HG03196 (cell line): ENCODE data around the gene UNCX.
"Not testable (repeated sequence)": the region's sequence is repeated elsewhere in the genome, so short reads cannot be mapped to it uniquely, and the experiment has no call there.

Source experiments
- ATAC-seq: cut with Tn5 transposase; IDR thresholded peaks from one replicate; pipeline ENCODE4 v1.9.1; 2021; ENCODE audit not compliant: unreplicated experiment

Gene UNCX

GRCh38 chr7:1232623-1233332, at the start of gene UNCX:
UNCX (plus strand) TSS chr7:1232872; CDS start chr7:1233018, 146 bp downstream.
- no peak for ATAC-seq

GRCh38 chr7:1187127-1187526, 45.5 kb upstream of the UNCX start:
- no peak for ATAC-seq

- no peak for ATAC-seq
Measured at GRCh38 chr7:1188720-1189294, 43.9 kb upstream of the UNCX start.

- ATAC-seq, result no peak
Measured at GRCh38 chr7:1189986-1190772, 42.5 kb upstream of the UNCX start.

- no peak for ATAC-seq
Measured at GRCh38 chr7:1192171-1192676, 40.4 kb upstream of the UNCX start.

- ATAC-seq, result no peak
Measured at GRCh38 chr7:1193593-1194424, 38.9 kb upstream of the UNCX start.

- ATAC-seq, result not testable (repeated sequence)
Measured at GRCh38 chr7:1196441-1196840, 36.2 kb upstream of the UNCX start.

GRCh38 chr7:1196950-1197349, 35.7 kb upstream of the UNCX start:
- ATAC-seq, result no peak

- no peak for ATAC-seq
Measured at GRCh38 chr7:1197997-1198625, 34.6 kb upstream of the UNCX start.

- ATAC-seq, result no peak
Measured at GRCh38 chr7:1200045-1200444, 32.6 kb upstream of the UNCX start.

- no peak for ATAC-seq
Measured at GRCh38 chr7:1201916-1202315, 30.8 kb upstream of the UNCX start.

GRCh38 chr7:1202914-1203313, 29.8 kb upstream of the UNCX start:
- ATAC-seq, result not testable (repeated sequence)

GRCh38 chr7:1204460-1205140, 28.1 kb upstream of the UNCX start:
- no peak for ATAC-seq

GRCh38 chr7:1205742-1206141, 26.9 kb upstream of the UNCX start:
- ATAC-seq, result not testable (repeated sequence)

- ATAC-seq, result no peak
Measured at GRCh38 chr7:1209097-1209496, 23.6 kb upstream of the UNCX start.

GRCh38 chr7:1210321-1210978, 22.2 kb upstream of the UNCX start:
- ATAC-seq, result no peak

GRCh38 chr7:1210979-1211608, 21.6 kb upstream of the UNCX start:
- ATAC-seq, result no peak

- no peak for ATAC-seq
Measured at GRCh38 chr7:1211611-1212010, 21.1 kb upstream of the UNCX start.

GRCh38 chr7:1212025-1212424, 20.6 kb upstream of the UNCX start:
- ATAC-seq, result not testable (repeated sequence)
